Neural crest cell (in vitro differentiated cells): Measurements from ENCODE around the gene NMNAT2. TPM values are rescaled to one million over a fixed set of nuclear protein-coding genes. Genes with fewer than 3 reads are reported as not detected.

Source experiments
- DNase-seq: peaks from one replicate; pipeline ENCODE4 v3.0.0; 2021; ENCODE audit warnings: low read depth, mixed read lengths, low spot score
- H3K27ac Mint-ChIP-seq: one replicate; pipeline ENCODE4 v1.8.0; 2021; ENCODE audit warnings: mild to moderate bottlenecking, mixed read lengths; ENCODE audit not compliant: unreplicated experiment
- H3K27me3 Mint-ChIP-seq: 2 replicates; pipeline ENCODE4 v1.8.0; 2021; ENCODE audit warnings: low read depth, mild to moderate bottlenecking, mixed read lengths
- H3K36me3 Mint-ChIP-seq: 2 replicates; pipeline ENCODE4 v1.8.0; 2021; ENCODE audit warnings: low read depth, mild to moderate bottlenecking, mixed read lengths
- H3K4me1 Mint-ChIP-seq: 2 replicates; pipeline ENCODE4 v1.8.0; 2021; ENCODE audit warnings: mixed read lengths
- H3K4me3 Mint-ChIP-seq: one replicate; pipeline ENCODE4 v1.8.0; 2021; ENCODE audit warnings: mild to moderate bottlenecking, mixed read lengths
- H3K9me3 Mint-ChIP-seq: 2 replicates; pipeline ENCODE4 v1.8.0; 2021; ENCODE audit warnings: mixed read lengths
- total RNA-seq: library from RNA; stranded (reverse); gene quantifications from 2 replicates; pipeline ENCODE4 v1.2.1, GENCODE V29; 2021
- TF ChIP-seq, protein P1 (sequence below): fragments of 200-600 bp; sonication (generic); conservative IDR thresholded peaks from 2 replicates; pipeline ENCODE4 v1.5.0; 2021; ENCODE audit warnings: antibody characterized with exemption, mild to moderate bottlenecking

Gene NMNAT2
- total RNA-seq, 1 donor from 2014 or later, result 4.5 TPM

DNA sequence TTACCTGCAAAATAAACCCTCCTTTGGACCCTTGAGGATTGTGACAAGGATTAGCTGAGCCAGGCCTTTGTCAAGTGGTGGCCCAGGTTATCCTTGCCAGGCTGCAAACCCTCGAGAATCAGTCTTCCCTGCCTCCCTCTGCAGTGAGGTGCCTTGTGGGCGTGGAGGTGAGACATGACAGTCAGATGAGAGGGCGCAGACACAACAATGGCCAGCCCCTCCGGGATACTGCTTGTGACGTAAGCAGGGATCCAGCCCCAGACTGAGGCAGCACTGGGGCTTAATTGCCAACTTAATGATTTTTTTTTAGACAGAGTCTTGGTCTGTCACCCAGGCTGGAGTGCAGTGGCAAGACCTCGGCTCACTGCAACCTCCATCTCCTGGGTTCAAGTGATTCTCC, 127.6 kb downstream of the NMNAT2 start:
- no peaks in the 10 kb centered on the region for H3K27me3 Mint-ChIP-seq
- no peak overlapping the region for H3K4me3 Mint-ChIP-seq
- no peaks in the 10 kb centered on the region for H3K36me3 Mint-ChIP-seq
- TF ChIP-seq, protein P1, sequence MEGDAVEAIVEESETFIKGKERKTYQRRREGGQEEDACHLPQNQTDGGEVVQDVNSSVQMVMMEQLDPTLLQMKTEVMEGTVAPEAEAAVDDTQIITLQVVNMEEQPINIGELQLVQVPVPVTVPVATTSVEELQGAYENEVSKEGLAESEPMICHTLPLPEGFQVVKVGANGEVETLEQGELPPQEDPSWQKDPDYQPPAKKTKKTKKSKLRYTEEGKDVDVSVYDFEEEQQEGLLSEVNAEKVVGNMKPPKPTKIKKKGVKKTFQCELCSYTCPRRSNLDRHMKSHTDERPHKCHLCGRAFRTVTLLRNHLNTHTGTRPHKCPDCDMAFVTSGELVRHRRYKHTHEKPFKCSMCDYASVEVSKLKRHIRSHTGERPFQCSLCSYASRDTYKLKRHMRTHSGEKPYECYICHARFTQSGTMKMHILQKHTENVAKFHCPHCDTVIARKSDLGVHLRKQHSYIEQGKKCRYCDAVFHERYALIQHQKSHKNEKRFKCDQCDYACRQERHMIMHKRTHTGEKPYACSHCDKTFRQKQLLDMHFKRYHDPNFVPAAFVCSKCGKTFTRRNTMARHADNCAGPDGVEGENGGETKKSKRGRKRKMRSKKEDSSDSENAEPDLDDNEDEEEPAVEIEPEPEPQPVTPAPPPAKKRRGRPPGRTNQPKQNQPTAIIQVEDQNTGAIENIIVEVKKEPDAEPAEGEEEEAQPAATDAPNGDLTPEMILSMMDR, result no peak
- H3K9me3 Mint-ChIP-seq, result no peaks in the 10 kb centered on the region
- no peak for DNase-seq
- H3K27ac Mint-ChIP-seq, result no peak overlapping the region
- peaks cover 6% of the 10 kb centered on the region for H3K4me1 Mint-ChIP-seq

DNA sequence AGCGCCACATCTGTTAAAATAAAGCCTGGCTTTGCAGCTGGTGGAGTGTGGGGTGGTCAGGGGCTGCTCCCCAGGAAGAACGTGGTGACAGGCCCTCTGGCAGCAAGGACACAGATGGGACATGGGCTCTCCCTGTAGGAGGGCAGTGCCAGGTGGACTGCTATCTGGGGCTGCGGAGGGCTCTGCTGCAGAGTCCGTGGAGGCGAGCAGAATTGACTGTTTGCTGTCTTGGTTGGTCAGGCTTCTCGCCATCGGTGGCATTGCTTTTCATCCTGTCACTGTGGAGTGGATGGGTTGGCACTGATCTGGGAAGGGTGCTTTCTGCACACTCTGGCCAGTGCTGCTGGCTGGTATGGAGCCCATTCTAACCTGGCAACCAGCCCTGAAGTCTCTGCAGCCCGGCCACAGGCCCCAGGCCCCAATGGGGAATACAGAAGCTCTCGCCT, 129.1 kb downstream of the NMNAT2 start:
- Mint-ChIP-seq H3K36me3 (no peaks in the 10 kb centered on the region), H3K27me3 (peaks cover 4% of the 10 kb centered on the region), H3K4me3 (no peak overlapping the region), H3K27ac (no peak overlapping the region), H3K4me1 (peaks cover 6% of the 10 kb centered on the region), H3K9me3 (no peaks in the 10 kb centered on the region)
- DNase-seq, result no peak
- TF ChIP-seq, protein P1, result no peak

DNA sequence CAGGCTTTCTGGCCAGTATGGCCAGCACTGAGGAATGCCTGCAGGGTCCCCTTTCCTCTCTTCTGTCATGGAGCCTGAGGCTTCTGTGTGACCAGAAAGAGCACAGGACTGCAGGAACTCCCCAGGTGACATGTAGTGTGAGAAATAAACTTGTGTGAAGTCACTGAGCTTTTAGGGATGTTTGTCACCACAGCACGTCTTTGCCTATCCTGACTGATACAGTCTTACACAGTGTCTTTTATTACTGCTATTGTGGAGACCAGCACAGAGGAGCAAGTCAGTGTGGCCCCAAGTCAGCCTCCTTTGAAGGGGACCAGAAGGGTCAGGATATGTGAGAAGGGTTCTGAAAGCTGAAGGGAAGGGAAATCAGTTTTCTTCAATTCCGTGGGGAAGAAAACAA, 129.6 kb downstream of the NMNAT2 start:
- TF ChIP-seq, protein P1, result no peak
- no peaks in the 10 kb centered on the region for H3K36me3 Mint-ChIP-seq
- H3K4me1 Mint-ChIP-seq, result peaks cover 6% of the 10 kb centered on the region
- H3K27ac Mint-ChIP-seq, result no peak overlapping the region
- no peak for DNase-seq
- peaks cover 4% of the 10 kb centered on the region for H3K27me3 Mint-ChIP-seq
- H3K9me3 Mint-ChIP-seq, result no peaks in the 10 kb centered on the region
- no peak overlapping the region for H3K4me3 Mint-ChIP-seq

DNA sequence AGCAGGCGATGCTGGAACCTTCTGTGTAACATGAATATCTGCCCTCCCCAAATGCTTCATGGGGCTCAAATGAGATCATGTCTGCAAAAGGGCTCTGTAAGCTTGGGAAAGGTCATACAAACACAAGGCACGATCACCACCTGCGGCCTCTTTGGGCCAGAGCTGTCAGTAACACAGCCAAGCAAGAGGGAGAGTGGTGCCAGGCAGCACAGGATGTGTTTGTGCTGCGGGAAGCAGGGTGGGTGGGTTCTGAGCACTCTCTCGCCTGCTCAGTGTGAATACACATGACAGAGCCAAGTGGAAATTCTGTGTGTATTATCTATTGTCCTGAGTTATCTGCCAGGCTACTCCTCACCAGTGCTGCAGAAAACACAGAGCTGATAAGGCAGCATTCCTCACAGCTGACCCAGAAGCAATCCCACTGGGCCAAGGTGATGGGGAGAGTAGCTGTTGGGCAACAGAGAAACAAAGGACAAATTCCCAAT, 130.9 kb downstream of the NMNAT2 start:
- Mint-ChIP-seq H3K27me3 (peaks cover 4% of the 10 kb centered on the region), H3K4me3 (no peak overlapping the region), H3K4me1 (peaks cover 6% of the 10 kb centered on the region), H3K36me3 (no peaks in the 10 kb centered on the region), H3K27ac (no peak overlapping the region), H3K9me3 (no peaks in the 10 kb centered on the region)
- TF ChIP-seq, protein P1, result no peak
- DNase-seq, result no peak

DNA sequence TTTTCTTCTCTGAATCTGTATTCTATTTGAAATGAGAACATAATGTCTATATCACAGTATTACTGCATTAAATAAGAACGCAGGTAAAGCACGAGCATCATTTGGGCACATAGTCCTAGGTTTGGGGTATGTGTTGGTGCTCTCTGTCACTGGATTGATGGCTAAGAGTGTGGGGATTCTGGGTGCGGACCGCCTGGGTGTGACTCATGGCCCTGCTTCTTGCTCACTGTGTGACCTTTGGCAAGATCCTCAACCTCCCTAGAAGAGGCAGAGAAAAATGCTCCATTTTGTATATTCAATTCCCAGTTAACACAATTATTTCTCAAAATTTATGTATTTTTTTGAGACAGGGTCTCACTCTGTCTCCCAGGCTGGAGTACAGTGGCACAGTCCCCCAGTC, 132.4 kb downstream of the NMNAT2 start:
- TF ChIP-seq, protein P1, result no peak
- no peak for DNase-seq
- Mint-ChIP-seq H3K27me3 (peaks cover 4% of the 10 kb centered on the region), H3K9me3 (no peaks in the 10 kb centered on the region), H3K4me1 (peaks cover 6% of the 10 kb centered on the region), H3K36me3 (no peaks in the 10 kb centered on the region), H3K4me3 (no peak overlapping the region), H3K27ac (no peak overlapping the region)

DNA sequence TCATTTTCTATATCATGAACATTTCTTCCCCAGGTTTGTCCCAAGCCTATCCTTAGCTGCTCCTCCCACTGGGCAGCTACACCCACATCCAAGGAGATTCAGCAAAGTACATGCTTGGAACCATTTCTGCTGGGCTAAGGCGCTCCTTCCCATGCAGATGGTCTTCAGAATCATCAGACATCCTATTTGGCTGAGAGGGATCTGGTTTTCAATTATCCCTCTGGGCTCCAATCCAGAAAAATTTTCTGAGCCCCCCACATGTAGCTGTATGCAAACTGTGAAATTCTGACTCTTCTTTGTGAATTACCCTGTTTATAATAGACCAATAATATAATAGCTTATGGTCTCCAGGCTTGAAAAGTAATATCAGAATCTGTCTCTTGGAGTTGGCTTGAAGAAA, 132.9 kb downstream of the NMNAT2 start:
- TF ChIP-seq, protein P1, result no peak
- Mint-ChIP-seq H3K27me3 (peaks cover 4% of the 10 kb centered on the region), H3K9me3 (no peaks in the 10 kb centered on the region), H3K4me1 (peaks cover 6% of the 10 kb centered on the region), H3K36me3 (no peaks in the 10 kb centered on the region), H3K27ac (no peak overlapping the region), H3K4me3 (no peak overlapping the region)
- DNase-seq, result no peak
